NCI-H526 treated with DMSO at 0.1 percent for 48 hours (cell line): ENCODE results near the gene ITGA8.
"Not testable (repeated sequence)": the region's sequence is repeated elsewhere in the genome, so short reads cannot be mapped to it uniquely, and the experiment has no call there.

ENCODE experiments used
- DNase-seq: peaks from one replicate; lab custom pipeline; 2025; lab: John Stamatoyannopoulos, UW

Gene ITGA8

DNA sequence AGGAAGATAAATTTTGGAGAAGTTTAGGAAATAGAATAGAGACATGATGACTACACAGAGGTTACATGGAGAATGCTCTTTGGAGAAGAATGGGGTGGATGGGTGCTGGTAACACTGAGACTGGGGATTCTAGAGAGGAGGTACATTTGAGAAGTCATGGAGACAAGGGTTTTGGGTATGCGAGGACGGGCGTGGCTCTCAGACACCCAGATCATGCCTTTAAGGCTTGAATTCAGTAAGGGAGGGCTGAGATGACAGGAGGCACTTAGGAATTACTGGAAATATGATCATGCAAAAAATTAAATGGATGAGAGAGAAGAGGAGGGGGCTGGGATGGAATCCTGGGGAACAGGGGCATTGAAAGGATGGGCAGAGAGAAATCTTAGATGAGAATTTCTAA lies 168.8 kb downstream of the ITGA8 start:
- DNase-seq, result no peak

- DNase-seq, result no peak
Measured at GRCh38 chr10:15548331-15548730, 171.4 kb downstream of the ITGA8 start.

DNA sequence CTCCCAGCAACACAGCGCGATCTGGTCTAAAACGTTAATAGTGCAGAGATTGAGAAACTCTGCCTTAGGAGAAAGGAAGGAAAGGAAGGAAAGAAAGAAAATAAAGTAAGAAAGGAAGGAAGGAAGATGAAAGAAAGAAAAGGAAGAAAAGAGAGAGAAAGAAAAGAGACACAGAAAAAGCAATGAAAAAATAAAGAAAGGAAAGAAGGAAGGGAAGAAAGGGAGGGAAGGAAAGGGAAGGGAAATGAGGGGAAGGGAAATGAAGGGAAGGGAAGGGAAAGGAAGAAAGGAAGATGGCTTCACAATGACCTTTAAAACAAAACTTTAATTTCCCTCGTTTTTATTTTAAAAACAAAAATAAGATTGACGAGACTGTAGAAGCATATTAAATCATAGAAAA lies 173.1 kb downstream of the ITGA8 start:
- no peak for DNase-seq

GRCh38 chr10:15545884-15546283 lies 173.8 kb downstream of the ITGA8 start:
- DNase-seq, result no peak

GRCh38 chr10:15545266-15545665 lies 174.5 kb downstream of the ITGA8 start:
- DNase-seq, result no peak

DNA sequence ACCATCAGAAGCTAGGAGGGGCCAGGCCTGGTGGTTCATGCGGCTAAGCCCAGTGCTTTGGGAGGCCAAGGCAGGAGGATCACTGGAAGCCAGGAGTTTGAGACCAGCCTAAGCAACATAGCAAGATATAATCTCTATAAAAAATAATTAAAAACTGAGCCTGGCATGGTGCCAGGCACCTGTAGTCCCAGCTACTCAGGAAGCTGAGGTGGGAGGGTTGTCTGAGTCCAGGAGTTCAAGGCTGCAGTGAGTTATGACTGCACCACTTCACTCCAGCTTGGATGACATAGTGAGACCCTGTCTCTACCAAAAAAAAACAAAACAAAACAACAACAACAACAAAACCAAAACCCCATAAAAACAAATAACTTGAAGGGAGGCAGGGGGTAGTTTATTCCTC lies 175.7 kb downstream of the ITGA8 start:
- no peak for DNase-seq

DNA sequence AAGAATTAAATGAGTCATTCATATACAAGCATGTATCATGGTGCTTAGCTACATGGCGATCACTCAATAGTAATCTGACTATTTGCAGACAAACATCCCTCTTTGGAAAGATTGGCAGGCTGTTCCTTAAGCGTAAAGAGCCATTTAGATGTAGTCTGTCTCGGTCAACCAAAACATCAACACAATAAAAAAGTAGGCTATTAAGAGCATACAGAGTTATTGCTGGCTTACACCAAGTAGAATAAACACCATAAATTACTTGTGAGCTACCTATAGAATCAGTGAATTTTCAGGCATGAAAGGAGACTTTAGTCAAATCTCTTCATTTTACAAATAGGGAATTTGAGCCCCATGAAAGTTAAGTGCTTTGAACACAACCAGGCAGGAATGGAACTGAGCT lies 176.9 kb downstream of the ITGA8 start:
- no peak for DNase-seq

GRCh38 chr10:15541376-15541775 lies 178.3 kb downstream of the ITGA8 start:
- no peak for DNase-seq

DNA sequence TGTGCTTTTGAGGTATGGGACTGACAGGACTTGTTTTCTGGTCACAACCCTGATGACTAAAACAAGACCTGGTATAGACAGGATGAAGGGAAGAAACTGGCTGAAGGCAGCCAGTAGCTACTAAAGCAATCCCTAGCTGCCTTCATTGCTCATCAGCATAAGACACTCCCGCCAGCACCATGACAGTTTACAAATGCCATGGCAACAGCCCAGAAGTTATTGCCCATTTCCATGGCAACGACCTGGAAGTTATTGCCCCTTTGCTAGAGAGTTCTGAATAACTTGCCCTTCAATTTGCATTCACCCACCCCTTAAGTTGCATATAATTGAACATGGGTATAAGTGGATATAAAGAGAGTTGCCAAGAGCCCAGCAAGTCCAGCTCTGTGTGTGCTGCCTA lies 179.0 kb downstream of the ITGA8 start:
- no peak for DNase-seq

DNA sequence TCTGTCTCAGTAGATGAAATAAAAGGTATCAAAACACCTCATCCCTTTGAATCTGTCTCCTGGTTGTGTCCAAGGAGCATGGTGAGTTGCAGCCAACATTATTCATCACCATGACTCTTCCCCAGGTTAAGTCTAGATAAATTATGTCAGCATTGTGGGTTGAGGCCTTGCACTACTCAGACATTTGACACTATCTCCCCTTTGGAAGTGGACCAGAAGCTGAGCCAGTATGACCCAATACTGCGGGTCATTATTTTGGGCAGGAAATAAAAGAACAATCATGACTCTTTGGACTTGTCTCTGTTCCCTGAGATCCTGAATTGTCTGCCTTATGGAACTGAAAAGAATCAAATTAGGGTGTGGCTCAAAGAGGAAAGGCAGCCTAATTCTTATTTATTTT lies 180.5 kb downstream of the ITGA8 start:
- no peak for DNase-seq

- DNase-seq, result not testable (repeated sequence)
Measured at GRCh38 chr10:15534928-15535538, 184.7 kb downstream of the ITGA8 start.

DNA sequence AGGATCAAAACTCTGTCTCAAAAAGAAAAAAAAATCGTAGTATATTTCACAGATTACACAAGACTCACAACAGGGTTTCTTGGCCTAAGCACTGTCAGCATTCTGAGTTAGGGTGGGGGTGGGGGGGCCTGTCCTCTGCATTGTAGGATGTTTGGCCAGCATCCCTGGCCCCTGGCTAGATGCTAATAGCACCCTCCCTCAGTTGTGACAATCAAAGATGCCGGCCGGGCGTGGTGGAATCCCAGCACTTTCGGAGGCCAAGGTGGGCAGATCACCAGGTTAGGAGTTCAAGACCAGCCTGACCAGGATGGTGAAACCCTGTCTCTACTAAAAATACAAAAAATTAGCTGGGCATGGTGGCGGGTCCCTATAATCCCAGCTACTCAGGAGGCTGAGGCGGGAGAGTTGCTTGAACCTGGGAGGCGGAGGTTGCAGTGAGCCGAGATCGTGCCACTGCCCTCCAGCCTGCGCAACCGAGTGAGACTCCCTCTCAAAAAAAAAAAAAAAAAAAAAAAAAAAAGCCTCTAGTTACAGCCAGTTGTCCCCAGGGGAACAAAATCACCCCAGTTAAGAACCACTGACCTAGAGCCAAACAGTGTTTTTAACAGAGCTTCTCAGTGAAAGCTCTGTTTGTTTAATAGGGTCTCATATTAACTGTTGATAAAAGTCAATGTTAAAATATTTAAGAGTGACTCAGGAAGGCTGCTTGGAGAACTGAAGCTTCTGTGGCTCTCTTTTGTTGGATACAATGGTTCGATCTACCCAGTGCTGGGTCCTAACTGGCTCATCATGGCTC lies 187.6 kb downstream of the ITGA8 start:
- no peak for DNase-seq

GRCh38 chr10:15528859-15529239 lies 190.9 kb downstream of the ITGA8 start:
- no peak for DNase-seq

DNA sequence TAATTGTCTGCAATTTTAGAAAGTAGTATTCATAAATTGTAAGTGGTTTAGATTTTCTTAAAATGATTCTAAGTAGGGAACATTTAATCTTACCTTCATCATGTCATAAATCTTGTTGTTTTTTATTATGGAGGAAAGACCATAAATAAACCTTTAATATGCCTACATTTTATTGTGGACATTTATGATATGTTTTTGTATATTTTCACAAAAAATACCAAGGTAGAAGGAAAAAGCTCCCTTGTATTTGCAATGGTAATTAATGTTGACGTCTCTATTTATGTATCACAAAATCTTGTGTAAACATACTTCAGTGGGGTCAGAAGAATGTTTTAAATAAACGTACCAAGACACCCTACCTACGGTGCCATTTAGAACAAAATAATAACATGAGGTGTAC lies 193.0 kb downstream of the ITGA8 start:
- DNase-seq, result no peak

GRCh38 chr10:15521328-15521903 lies 198.3 kb downstream of the ITGA8 start:
- no peak for DNase-seq

- no peak for DNase-seq
Measured at GRCh38 chr10:15518250-15518649, 201.5 kb downstream of the ITGA8 start.

- DNase-seq, result no peak
Measured at GRCh38 chr10:15516256-15517085, 203.3 kb downstream of the ITGA8 start.

DNA sequence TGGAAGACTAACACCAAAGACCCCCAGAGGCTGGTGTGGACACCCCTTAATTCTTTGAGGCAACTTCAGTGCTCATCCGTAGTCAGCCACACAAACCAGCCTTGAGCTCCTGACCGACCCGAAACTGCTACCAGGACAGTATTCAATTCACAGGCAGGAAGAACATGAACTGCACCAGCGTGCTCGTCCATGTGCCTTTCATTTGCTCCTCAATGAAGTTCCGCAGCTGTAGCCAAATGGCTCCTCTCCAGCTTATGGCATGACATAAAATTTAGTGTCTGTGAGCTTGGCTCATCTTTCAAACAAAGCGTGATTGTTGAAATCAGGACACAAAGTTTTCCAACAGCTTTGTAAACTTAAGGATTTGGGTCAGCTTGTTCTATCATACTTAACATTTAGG lies 204.5 kb downstream of the ITGA8 start:
- DNase-seq, result no peak

DNA sequence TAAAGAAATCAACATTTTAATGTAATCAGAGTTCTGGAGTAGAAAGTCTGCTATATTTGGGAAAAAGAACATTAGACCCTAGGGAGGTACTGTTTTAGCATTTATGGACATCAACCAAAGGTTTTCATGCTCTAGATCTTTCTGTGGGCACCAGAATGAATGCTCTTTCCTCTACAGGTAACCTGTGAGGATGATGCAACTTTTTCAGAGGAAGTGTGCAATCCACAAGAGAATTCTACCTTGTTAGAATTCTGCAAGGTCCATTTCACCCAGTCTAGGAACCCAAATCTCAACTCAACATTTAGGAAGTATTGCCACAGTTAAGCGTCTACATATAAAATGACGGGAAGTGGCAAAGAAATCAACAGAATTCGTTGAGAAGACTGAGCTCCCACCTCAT lies 208.8 kb downstream of the ITGA8 start:
- no peak for DNase-seq

GRCh38 chr10:15505329-15505728 lies 214.4 kb downstream of the ITGA8 start:
- DNase-seq, result no peak

DNA sequence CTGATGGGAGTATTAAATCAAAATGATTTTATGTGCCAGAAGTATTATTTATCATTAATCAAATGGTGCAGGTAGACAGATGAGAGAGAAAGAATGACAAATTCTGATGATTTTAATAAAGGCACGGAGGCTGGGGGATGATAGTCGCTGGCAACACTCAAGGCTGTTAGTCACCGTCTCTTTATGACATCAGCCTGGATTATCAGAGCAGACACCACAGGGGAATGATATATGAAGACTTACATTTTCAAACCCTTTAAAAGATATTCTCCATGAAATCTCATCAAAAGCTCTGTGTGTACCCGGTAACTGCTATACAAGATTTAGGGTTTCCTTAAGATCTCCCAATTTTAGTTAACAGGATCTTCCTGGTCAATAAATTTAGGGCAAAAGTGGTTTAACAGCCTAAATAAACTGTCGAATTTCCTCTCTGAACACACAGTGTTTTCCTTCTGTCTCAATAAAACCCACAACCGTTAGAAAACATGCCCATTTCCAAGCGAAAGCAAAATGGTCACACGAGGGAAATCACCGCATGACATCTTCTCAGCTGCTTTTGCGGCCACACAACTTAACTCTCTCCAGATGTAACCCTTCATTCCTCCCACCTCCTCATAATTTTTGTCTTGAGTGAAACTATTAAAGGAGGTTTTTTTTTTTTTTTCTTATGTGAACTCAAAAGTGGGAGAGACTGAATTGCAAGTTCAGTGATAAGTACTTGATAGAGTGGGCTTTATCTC lies 215.5 kb downstream of the ITGA8 start:
- DNase-seq, result no peak
